ENCODE measurements around the gene LCMT1.

- TF ChIP-seq POLR2AphosphoS5 (IDR thresholded peaks at IDR 0.05; ENCODE audit: low read depth) (no peak), CTCF (IDR thresholded peaks at IDR 0.05; ENCODE audit: insufficient read depth, low read length) (no peak), SPI1 (IDR thresholded peaks at IDR 0.05; ENCODE audit: borderline replicate concordance, low read depth) (no peak), GABPA (IDR thresholded peaks at IDR 0.05; ENCODE audit: low read depth) (no peak), REST (IDR thresholded peaks at IDR 0.05; ENCODE audit: insufficient replicate concordance, low read depth) (no peak)
These were observed 86.5 kb downstream of the LCMT1 start for GRCh38 chr16:25198021-25198420.
